NB4 (cell line): ENCODE measurements around the gene BAG5.

ENCODE experiments used
- CTCF ChIP-seq: IDR thresholded peaks from one replicate; pipeline ENCODE4 v1.5.1; 2012; ENCODE audit warnings: low read depth, low read length
- MAX ChIP-seq: IDR thresholded peaks from 2 replicates; pipeline ENCODE4 v1.6.1; 2011; ENCODE audit warnings: low read depth, low read length
- MYC ChIP-seq: IDR thresholded peaks from 2 replicates; pipeline ENCODE4 v1.6.1; 2011; ENCODE audit warnings: low read depth, low read length
- POLR2A ChIP-seq: IDR thresholded peaks from 2 replicates; pipeline ENCODE4 v1.6.1; 2011; ENCODE audit warnings: mild to moderate bottlenecking; ENCODE audit not compliant: insufficient read length; ENCODE audit errors: extremely low read depth

- TF ChIP-seq CTCF (no peak), MAX (no peak), POLR2A (no peak), MYC (no peak)
Measured at GRCh38 chr14:103533999-103534575, 28.4 kb downstream of the BAG5 start.
